HepG2 (cell line): ENCODE data around the gene UNC50. TPM values are rescaled to one million over a fixed set of nuclear protein-coding genes. Genes with fewer than 3 reads are reported as not detected.

Experiments used
- ARHGAP35 ChIP-seq: sonication (generic); formaldehyde crosslinking; IDR thresholded peaks from 2 replicates; pipeline ENCODE4 v1.9.0; 2022; ENCODE audit warnings: mild to moderate bottlenecking, inconsistent platforms, moderate library complexity, missing genetic modification reagents, borderline replicate concordance
- BRD4 ChIP-seq: sonication (generic); formaldehyde crosslinking; IDR thresholded peaks from 2 replicates; pipeline ENCODE4 v1.4.0; 2020; ENCODE audit warnings: missing genetic modification reagents
- CEBPZ ChIP-seq: IDR thresholded peaks from 2 replicates; pipeline ENCODE4 v1.6.1; 2012; ENCODE audit warnings: low read length, improper control_type of control experiment
- HHEX ChIP-seq: IDR thresholded peaks from 2 replicates; pipeline ENCODE4 v1.6.1; 2016; ENCODE audit warnings: control low read depth
- HNRNPH1 ChIP-seq: fragments of 200-400 bp; formaldehyde crosslinking; optimal IDR thresholded peaks from 2 replicates; pipeline ENCODE3; 2017; ENCODE audit warnings: mild to moderate bottlenecking, low read depth, low read length
- PAWR ChIP-seq: sonication (generic); formaldehyde crosslinking; IDR thresholded peaks from 2 replicates; pipeline ENCODE4 v1.4.0; 2020; ENCODE audit warnings: missing genetic modification reagents, mild to moderate bottlenecking, borderline replicate concordance
- SKIL ChIP-seq: sonication (generic); formaldehyde crosslinking; IDR thresholded peaks from 2 replicates; pipeline ENCODE4 v1.8.0; 2022; ENCODE audit warnings: missing genetic modification reagents, mild to moderate bottlenecking, moderate library complexity, borderline replicate concordance
- SPEN ChIP-seq: sonication (generic); formaldehyde crosslinking; IDR thresholded peaks from 2 replicates; pipeline ENCODE4 v1.5.1; 2020; ENCODE audit warnings: low read depth, mild to moderate bottlenecking, missing genetic modification reagents
- ZNF205 ChIP-seq: IDR thresholded peaks from 2 replicates; pipeline ENCODE4 v1.6.1; 2018; ENCODE audit warnings: missing biosample characterization, missing genetic modification reagents
- ZNF646 ChIP-seq: sonication (generic); formaldehyde crosslinking; IDR thresholded peaks from 2 replicates; pipeline ENCODE4 v1.9.0; 2021; ENCODE audit warnings: mild to moderate bottlenecking, missing genetic modification reagents
- ZSCAN20 ChIP-seq: sonication (generic); formaldehyde crosslinking; IDR thresholded peaks from 2 replicates; pipeline ENCODE4 v1.4.0; 2020; ENCODE audit warnings: missing genetic modification reagents, mild to moderate bottlenecking, borderline replicate concordance
- polyA plus RNA-seq, 8 experiments: library from polyadenylated mRNA; depleted of rRNA in 3 of 8; stranded (reverse) in 7 of 8; unstranded in 1 of 8; fragments of >200 nt; fragmentation: Illumina TruSeq in 4 of 8; extraction: Trizol in 4 of 8; gene quantifications; 2 replicates each; pipeline versions ENCODE4 v1.2.1 to v1.2.3, GENCODE V29; 2011 to 2016; ENCODE audit warnings: low read depth in 4 of 8, missing spikeins in 1 of 8, mixed read lengths in 1 of 8; ENCODE audit not compliant: insufficient read depth in 1 of 8
- total RNA-seq, 5 experiments: library from RNA; depleted of rRNA; stranded (reverse); fragments of >200 nt; fragmentation: Illumina TruSeq; extraction: Trizol; gene quantifications; 2 replicates each; pipeline ENCODE4 v1.2.3, GENCODE V29; 2016; ENCODE audit warnings: low read depth in 1 of 5
- TF ChIP-seq, protein P1 (sequence below): IDR thresholded peaks from 2 replicates; pipeline ENCODE4 v1.6.1; 2016
- TF ChIP-seq, protein P2 (sequence below): sonication (generic); formaldehyde crosslinking; IDR thresholded peaks from 2 replicates; pipeline ENCODE4 v1.4.0; 2020; ENCODE audit warnings: missing genetic modification reagents

Gene UNC50
- total and polyA plus RNA-seq, 2 of the 13 experiments (the other 11 are each of a cell fraction or from before 2014, with no cell fraction given) = 92.6 to 95.6 TPM

DNA sequence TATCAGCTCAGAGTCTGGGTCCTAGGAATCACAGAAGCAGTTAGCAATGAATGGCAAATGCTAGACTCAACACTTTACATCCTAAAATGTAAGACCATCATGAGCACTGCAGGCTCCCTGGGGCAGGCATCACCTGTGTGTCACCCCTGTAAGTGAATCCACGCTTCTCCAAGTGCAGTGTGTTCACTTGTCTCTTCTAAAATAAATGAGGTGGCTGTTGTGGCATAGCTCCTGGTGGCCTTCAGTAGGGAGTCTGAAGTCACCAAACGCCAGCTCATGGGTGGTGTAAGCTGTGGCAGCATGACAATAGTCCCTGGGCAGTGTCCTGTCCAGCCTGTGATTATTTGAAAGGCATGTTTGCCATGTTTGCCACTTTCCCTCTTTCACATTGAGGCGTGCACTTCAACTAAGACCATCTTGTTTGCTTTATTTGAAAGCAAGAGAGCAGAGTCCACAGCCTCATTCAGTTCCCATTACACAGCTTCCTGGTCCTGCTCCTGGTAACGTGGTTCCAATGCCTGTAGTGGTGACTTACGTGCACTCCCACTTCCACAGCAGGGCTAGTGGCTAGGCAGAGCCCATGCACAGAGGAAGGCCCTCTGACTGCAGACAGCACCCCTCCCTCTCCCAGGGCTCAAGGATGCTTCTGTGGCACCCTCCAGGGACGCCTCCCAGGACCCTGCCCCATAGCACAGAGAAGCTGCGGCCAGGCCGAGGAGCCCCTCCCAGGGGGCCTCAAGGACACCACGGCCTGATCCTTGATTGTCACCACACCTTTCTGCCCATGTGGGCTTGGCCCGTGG lies 24.4 kb upstream of the UNC50 start (continued):
- no peak; the same call in 1 of the 2 replicates for TF ChIP-seq BRD4 (CRISPR knock-in tag)
- 0 out of 2 replicates have a peak, but pooled peaks have one; percentile 21 for TF ChIP-seq ZNF646 (CRISPR knock-in tag)
- TF ChIP-seq, protein P1, sequence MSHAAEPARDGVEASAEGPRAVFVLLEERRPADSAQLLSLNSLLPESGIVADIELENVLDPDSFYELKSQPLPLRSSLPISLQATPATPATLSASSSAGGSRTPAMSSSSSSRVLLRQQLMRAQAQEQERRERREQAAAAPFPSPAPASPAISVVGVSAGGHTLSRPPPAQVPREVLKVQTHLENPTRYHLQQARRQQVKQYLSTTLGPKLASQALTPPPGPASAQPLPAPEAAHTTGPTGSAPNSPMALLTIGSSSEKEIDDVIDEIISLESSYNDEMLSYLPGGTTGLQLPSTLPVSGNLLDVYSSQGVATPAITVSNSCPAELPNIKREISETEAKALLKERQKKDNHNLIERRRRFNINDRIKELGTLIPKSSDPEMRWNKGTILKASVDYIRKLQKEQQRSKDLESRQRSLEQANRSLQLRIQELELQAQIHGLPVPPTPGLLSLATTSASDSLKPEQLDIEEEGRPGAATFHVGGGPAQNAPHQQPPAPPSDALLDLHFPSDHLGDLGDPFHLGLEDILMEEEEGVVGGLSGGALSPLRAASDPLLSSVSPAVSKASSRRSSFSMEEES (CRISPR knock-in tag) = 0 out of 2 replicates have a peak, but pooled peaks have one; percentile 46
- TF ChIP-seq ZSCAN20 (CRISPR knock-in tag) = no peak
- TF ChIP-seq HNRNPH1 = no peak
- TF ChIP-seq ZNF205 (CRISPR knock-in tag) = peak; percentile 43; the same call in 1 of the 2 replicates
- TF ChIP-seq SKIL (CRISPR knock-in tag) = peak; percentile 43; the same call in 1 of the 2 replicates
- no peak for TF ChIP-seq ARHGAP35 (CRISPR knock-in tag)
- TF ChIP-seq SPEN = peak; percentile 71; the same call in 1 of the 2 replicates
- no peak for TF ChIP-seq HHEX (CRISPR knock-in tag)
- TF ChIP-seq PAWR (CRISPR knock-in tag) = no peak
- TF ChIP-seq, protein P2, sequence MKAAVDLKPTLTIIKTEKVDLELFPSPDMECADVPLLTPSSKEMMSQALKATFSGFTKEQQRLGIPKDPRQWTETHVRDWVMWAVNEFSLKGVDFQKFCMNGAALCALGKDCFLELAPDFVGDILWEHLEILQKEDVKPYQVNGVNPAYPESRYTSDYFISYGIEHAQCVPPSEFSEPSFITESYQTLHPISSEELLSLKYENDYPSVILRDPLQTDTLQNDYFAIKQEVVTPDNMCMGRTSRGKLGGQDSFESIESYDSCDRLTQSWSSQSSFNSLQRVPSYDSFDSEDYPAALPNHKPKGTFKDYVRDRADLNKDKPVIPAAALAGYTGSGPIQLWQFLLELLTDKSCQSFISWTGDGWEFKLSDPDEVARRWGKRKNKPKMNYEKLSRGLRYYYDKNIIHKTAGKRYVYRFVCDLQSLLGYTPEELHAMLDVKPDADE (CRISPR knock-in tag) = no peak
- TF ChIP-seq CEBPZ = no peak
